NCI-H2107 treated with DMSO at 0.1 percent for 48 hours (cell line): Measurements from ENCODE around the gene EDEM1.

Experiments
- DNase-seq: peaks from one replicate; lab custom pipeline; 2025; ENCODE audit not compliant: unreplicated experiment; lab: John Stamatoyannopoulos, UW

The EDEM1 gene

DNA sequence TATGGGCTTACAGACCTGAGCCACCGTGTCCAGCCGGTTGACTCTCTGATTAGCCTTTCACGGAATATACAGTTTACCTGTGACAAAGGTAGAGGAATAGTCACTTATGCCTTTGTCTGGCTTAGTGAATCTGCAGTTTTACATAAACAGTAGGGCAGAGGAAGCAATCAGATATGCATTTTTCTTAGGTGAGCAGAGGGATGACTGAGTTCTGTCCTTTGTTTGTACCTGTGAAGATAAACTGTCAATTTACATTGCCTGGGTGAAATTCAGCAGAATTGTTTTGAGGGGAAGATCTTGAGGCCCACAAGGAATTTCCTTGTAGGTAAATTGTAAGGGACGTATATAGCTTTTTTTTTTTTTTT is 10.8 kb downstream of the EDEM1 start:
- DNase-seq: no peak

DNA sequence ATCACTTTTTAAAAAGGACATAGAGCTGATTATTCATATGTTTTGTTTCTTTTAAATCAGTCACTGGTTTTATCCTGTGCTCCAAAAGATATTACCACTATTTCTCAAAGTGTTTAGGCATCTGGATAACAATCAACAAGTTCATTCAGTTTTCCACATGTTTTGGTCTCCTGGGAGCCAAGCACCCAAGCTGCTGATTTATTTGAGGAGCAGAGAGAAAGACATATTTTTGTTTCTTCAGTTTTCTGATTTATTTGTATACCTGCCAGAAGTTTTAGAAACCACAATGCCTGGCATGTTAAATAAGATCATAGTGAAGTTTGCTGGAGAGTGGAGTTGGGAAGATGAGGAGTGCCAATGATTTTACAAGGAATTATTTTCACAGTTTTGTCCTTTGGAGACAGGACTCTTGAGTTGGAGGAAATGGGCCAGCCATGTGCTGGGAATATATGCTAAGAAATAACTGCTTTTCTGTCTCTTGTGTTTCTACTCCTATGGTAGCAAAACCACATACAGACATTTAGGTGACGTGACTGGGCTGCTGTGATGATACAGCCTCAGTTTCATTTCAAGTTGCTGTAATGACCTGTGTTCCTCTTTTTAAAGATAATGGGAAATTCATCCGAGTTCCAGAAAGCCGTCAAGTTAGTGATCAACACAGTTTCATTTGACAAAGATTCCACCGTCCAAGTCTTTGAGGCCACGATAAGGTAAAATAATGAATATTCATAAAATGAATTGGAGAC is 11.7 kb downstream of the EDEM1 start:
- DNase-seq: no peak

- DNase-seq: no peak
These were observed 14.0 kb downstream of the EDEM1 start for GRCh38 chr3:5201536-5201935.

- no peak for DNase-seq
These were observed 14.7 kb downstream of the EDEM1 start for GRCh38 chr3:5202222-5202621.

DNA sequence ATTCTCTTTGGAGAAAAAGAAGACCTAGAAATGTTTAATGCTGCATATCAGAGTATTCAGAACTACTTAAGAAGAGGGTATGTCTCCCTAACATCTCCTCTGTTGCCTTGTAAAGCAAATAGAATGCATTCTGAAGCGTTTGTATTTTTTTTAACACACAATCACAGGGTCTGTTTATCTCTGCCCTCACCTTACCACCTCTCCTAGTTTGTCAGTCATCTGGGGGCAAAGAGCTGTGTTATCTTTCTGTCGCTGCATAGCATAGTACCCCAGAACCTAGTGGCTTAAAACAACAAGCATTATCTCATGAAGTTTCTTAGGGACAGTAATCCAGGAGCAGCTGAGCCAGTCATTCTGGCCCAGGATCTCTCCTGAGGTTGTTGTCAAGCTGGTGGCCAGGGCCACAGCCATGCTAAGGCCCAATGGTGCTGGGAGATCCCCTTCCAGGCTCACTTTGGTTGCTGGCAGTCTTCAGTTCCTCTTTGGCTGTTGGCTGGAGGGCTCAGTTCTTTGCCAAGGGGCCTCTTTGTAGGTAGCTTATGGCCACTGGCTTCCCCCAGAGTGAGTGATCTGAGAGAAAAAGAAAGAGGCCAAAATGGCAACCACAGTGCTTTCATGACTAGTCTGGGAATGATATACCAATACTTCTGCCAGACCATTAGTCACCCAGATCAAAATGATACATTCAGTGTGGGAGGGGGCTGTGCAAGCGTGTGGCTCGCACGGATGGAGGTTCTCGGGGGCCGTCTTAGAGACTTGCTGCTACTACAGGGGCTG is 17.8 kb downstream of the EDEM1 start:
- DNase-seq: no peak

GRCh38 chr3:5210926-5211325 is 23.4 kb downstream of the EDEM1 start:
- DNase-seq: no peak

DNA sequence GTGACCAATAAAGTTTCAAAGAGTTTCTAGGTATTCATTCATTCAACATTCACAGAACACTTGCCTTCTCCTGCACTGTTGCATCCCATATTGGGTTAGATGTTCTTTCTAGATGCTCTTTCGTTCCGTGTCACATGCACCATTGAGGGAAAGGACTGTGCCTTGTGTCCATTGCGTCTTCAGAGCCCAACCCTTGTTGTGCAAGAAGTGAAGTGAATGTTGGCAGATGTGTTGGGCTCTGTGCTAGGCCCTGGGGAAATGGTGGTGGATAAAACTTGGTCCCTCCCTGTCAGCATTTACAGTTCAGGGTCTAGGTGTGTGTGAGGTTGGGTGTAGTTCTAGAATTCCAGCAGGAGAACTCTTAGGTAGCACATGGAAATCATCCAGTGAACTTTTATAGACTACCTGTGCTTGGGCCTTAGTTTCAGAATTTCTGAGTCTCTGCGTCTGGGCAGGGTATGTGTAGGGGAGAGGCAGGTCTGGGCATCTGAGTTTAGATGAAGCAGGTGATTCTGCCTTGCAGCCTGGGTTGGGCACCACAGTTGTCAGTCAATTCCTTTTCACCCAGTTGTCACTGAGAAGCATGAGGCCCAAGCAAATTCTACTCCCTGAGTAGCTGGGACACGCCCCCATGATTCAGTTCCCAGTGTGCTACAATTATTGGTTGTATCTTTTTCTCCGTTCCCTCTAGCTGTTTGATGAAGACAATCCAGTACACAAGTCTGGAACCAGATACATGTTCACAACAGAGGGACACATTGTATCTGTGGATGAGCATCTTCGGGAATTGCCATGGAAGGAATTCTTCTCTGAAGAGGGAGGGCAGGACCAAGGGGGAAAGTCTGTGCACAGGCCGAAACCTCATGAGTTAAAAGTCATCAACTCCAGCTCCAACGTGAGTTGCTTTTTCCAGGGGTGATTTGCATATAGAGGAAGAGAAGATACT is 25.4 kb downstream of the EDEM1 start:
- DNase-seq: no peak

- no peak for DNase-seq
These were observed 26.1 kb downstream of the EDEM1 start for GRCh38 chr3:5213574-5213966.

DNA sequence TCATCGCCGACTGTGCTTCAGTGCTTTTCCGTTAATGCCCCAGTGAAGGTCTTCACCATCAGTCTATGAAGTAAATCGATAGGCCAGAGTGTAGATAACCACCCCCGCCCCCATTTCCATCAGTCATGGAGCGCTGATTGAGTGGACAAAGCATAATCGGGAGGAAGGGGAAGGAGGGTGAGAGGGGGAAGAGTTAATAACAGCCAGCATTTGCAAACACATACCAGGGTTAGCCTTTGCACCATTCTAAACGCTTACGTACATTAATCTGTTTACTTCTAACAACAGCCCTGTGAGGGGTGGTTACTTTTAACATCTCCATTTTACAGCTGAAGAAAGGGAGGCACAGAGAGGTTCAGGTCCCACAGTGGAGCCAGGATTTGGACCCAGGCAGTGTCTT is 26.8 kb downstream of the EDEM1 start:
- no peak for DNase-seq

DNA sequence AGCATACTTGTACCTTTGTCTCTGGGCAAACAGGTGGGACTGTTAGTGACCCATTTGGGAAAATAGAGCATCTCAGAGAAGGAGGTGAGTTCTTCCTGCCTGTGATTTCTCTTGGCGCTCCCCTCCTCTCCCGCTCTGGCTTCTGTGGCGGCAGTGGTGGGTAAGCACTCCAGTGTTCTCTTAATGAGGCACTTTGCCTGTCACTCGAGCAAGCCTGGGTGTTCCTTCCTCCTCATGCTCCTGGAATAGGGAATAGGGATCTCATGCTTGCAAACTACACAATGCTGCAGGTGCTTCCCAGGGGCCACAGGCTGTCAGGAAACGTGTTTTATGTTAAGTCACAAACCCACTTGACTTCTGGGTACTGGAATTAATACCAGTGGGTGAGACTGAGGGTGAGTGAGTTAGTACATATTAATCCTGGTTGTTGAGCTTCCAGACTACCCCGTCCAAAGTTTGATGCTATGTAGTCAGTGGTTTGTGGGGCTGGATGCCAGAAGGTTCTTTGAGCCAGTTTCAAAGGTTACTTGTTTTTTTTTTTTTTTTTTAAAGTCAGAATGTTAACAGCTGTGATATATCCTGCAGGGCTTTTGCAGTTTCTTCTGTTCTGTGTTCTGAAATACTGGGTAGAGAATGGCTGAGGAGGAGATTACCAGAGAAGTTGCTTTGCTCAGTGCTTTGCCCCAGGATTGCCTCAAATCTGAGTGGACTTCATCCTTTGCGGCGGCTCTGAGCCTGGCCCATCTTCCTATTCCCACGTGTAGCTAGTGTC is 30.5 kb downstream of the EDEM1 start:
- no peak for DNase-seq

GRCh38 chr3:5218815-5219214 is 31.3 kb downstream of the EDEM1 start:
- no peak for DNase-seq

DNA sequence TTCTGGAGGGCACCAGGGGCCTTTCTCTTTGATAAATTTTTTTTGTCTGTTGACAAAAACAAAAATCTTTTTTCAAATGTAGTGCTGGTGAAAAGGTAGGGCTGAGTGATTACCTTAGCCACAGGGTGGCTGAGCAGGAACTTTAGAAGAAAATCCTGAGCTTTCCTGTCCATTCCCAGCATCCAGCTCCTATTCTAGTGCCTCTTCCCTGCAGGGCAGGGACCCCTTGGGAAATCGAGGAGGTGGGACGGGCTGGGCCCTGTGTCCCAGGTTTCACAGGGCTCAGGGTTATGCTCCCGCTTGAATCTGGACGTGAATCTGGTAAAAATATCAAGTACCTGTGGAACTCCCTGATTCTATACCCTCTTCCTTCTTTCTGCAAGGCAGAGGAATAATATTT is 31.7 kb downstream of the EDEM1 start:
- no peak for DNase-seq

DNA sequence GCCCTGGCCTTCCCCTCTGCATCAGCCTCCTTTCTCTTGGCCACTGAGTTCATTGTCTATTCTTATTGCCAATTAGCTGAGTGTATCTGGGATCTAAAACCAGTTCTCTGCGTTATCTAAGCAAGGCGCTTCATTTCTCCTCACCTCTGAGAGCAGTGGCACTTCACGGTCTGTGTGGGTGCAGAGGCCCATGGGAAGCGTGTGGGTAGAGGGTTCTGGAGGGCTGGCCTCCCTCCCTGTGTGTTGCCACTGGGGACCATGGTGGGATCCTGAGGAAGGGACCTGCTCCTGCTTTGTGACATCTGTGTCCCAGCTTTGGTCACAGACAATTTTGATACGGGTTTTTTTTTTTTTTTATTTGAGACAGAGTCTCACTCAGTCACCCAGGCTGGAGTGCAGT is 32.7 kb downstream of the EDEM1 start:
- DNase-seq: no peak

- no peak for DNase-seq
These were observed 33.3 kb downstream of the EDEM1 start for GRCh38 chr3:5220667-5221431.

GRCh38 chr3:5221701-5222100 is 34.2 kb downstream of the EDEM1 start:
- DNase-seq: no peak

GRCh38 chr3:5222283-5223005 is 34.9 kb downstream of the EDEM1 start:
- DNase-seq: no peak

DNA sequence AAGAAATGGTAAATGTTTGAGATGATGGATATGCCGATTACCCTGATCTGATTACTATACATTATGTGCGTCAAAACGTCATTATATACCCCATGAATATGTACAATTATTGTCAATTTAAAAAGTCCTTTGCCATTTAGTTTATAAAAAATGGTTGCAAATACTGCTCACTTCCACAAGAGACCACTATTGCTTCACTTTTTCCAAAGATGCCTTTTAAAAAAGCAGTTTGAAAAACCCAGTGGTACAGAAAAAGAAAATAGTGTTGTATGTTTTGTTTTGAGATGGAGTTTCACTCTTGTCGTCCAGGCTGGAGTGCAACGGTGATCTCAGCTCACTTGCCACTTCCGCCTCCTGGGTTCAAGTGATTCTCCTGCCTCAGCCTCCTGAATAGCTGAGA is 39.3 kb downstream of the EDEM1 start:
- DNase-seq: peak; percentile 7

- DNase-seq: no peak
These were observed 40.3 kb downstream of the EDEM1 start for GRCh38 chr3:5227812-5228211.

GRCh38 chr3:5229414-5229813 is 41.9 kb downstream of the EDEM1 start:
- DNase-seq: no peak
